ENCODE results near the gene CCSER1.

CCSER1 gene

GRCh38 chr4:90127223-90127705 lies at the start of gene CCSER1:
CCSER1 (plus strand) TSS chr4:90127394.
- DNase-seq (ENCODE audit: low spot score), result peak; percentile 4

- DNase-seq (ENCODE audit: low spot score), result no peak
Observed at GRCh38 chr4:90078440-90078839, 48.8 kb upstream of the CCSER1 start.

GRCh38 chr4:90080116-90080515 lies 47.1 kb upstream of the CCSER1 start:
- no peak for DNase-seq (ENCODE audit: low spot score)

- DNase-seq (ENCODE audit: low spot score), result no peak
Observed at GRCh38 chr4:90081432-90082144, 45.6 kb upstream of the CCSER1 start.

- DNase-seq (ENCODE audit: low spot score), result no peak
Observed at GRCh38 chr4:90082449-90082848, 44.7 kb upstream of the CCSER1 start.

- no peak for DNase-seq (ENCODE audit: low spot score)
Observed at GRCh38 chr4:90084277-90084966, 42.8 kb upstream of the CCSER1 start.

- DNase-seq (ENCODE audit: low spot score), result no peak
Observed at GRCh38 chr4:90084967-90085295, 42.3 kb upstream of the CCSER1 start.

- DNase-seq (ENCODE audit: low spot score), result no peak
Observed at GRCh38 chr4:90093526-90093925, 33.7 kb upstream of the CCSER1 start.

- DNase-seq (ENCODE audit: low spot score), result no peak
Observed at GRCh38 chr4:90095000-90095399, 32.2 kb upstream of the CCSER1 start.

- DNase-seq (ENCODE audit: low spot score), result no peak
Observed at GRCh38 chr4:90099812-90100211, 27.4 kb upstream of the CCSER1 start.

GRCh38 chr4:90103991-90104390 lies 23.2 kb upstream of the CCSER1 start:
- no peak for DNase-seq (ENCODE audit: low spot score)

- no peak for DNase-seq (ENCODE audit: low spot score)
Observed at GRCh38 chr4:90105274-90105673, 21.9 kb upstream of the CCSER1 start.

- no peak for DNase-seq (ENCODE audit: low spot score)
Observed at GRCh38 chr4:90112715-90113114, 14.5 kb upstream of the CCSER1 start.

GRCh38 chr4:90113881-90114457 lies 13.2 kb upstream of the CCSER1 start:
- DNase-seq (ENCODE audit: low spot score), result no peak

GRCh38 chr4:90118527-90119195 lies 8.5 kb upstream of the CCSER1 start:
- no peak for DNase-seq (ENCODE audit: low spot score)

- DNase-seq (ENCODE audit: low spot score), result no peak
Observed at GRCh38 chr4:90120037-90120436, 7.2 kb upstream of the CCSER1 start.

- DNase-seq (ENCODE audit: low spot score), result no peak
Observed at GRCh38 chr4:90120815-90121214, 6.4 kb upstream of the CCSER1 start.

GRCh38 chr4:90121676-90122354 lies 5.4 kb upstream of the CCSER1 start:
- no peak for DNase-seq (ENCODE audit: low spot score)

GRCh38 chr4:90122355-90122748 lies 4.8 kb upstream of the CCSER1 start:
- DNase-seq (ENCODE audit: low spot score), result no peak

GRCh38 chr4:90124276-90124675 lies 2.9 kb upstream of the CCSER1 start:
- no peak for DNase-seq (ENCODE audit: low spot score)

- no peak for DNase-seq (ENCODE audit: low spot score)
Observed at GRCh38 chr4:90126805-90127204, 389 bp upstream of the CCSER1 start.

- no peak for DNase-seq (ENCODE audit: low spot score)
Observed at GRCh38 chr4:90127706-90128345, 632 bp downstream of the CCSER1 start.
